GM23248 (cell line): Measurements from ENCODE around the gene BASP1. TPM values are rescaled to one million over a fixed set of nuclear protein-coding genes. Genes with fewer than 3 reads are reported as not detected.

Experiments used
- DNase-seq: peaks from one replicate; pipeline ENCODE4 v3.0.0-alpha.2; 2015
- H2AFZ ChIP-seq: fragments of 200-600 bp; sonication (generic); 2 replicates; pipeline ENCODE4 v1.6.1; 2016; ENCODE audit warnings: antibody characterized with exemption
- H3F3A ChIP-seq: fragments of 200-600 bp; sonication (generic); 2 replicates; pipeline ENCODE4 v1.6.1; 2016; ENCODE audit warnings: mild to moderate bottlenecking, antibody characterized with exemption, mixed run types; ENCODE audit not compliant: insufficient read depth
- H3K27ac ChIP-seq: fragments of 200-600 bp; sonication (generic); 2 replicates; pipeline ENCODE4 v1.5.1; 2016; ENCODE audit warnings: mild to moderate bottlenecking
- H3K27me3 ChIP-seq: fragments of 200-600 bp; sonication (generic); replicated peaks from 2 replicates; pipeline ENCODE4 v1.6.1; 2016; ENCODE audit warnings: mild to moderate bottlenecking; ENCODE audit not compliant: insufficient read depth
- H3K36me3 ChIP-seq: fragments of 200-600 bp; sonication (generic); 2 replicates; pipeline ENCODE4 v1.6.1; 2016; ENCODE audit warnings: low read depth, mild to moderate bottlenecking
- H3K4me1 ChIP-seq: fragments of 200-600 bp; sonication (generic); 2 replicates; pipeline ENCODE4 v1.6.1; 2016; ENCODE audit warnings: mild to moderate bottlenecking; ENCODE audit not compliant: insufficient read depth
- H3K4me2 ChIP-seq: fragments of 200-600 bp; sonication (generic); one replicate; pipeline ENCODE4 v1.6.1; 2016; ENCODE audit warnings: mild to moderate bottlenecking; ENCODE audit not compliant: unreplicated experiment
- H3K4me3 ChIP-seq: fragments of 200-600 bp; sonication (generic); 2 replicates; pipeline ENCODE4 v1.5.1; 2016; ENCODE audit warnings: mild to moderate bottlenecking
- H3K79me2 ChIP-seq: fragments of 200-600 bp; sonication (generic); 2 replicates; pipeline ENCODE4 v1.6.1; 2016; ENCODE audit warnings: mild to moderate bottlenecking; ENCODE audit not compliant: insufficient read depth
- H3K9ac ChIP-seq: fragments of 200-600 bp; sonication (generic); 2 replicates; pipeline ENCODE4 v1.6.1; 2016; ENCODE audit warnings: mild to moderate bottlenecking
- H3K9me2 ChIP-seq: fragments of 200-600 bp; sonication (generic); 2 replicates; pipeline ENCODE4 v1.6.1; 2016; ENCODE audit warnings: mixed run types, mild to moderate bottlenecking, moderate library complexity; ENCODE audit not compliant: insufficient read depth
- H3K9me3 ChIP-seq: fragments of 200-600 bp; sonication (generic); one replicate; pipeline ENCODE4 v1.6.1; 2017; ENCODE audit warnings: low read depth
- H4K20me1 ChIP-seq: fragments of 200-600 bp; sonication (generic); 2 replicates; pipeline ENCODE4 v1.6.0; 2016; ENCODE audit not compliant: insufficient read depth
- EZH2 ChIP-seq: fragments of 200-600 bp; sonication (generic); IDR thresholded peaks from 2 replicates; pipeline ENCODE4 v1.6.1; 2018; ENCODE audit warnings: antibody characterized with exemption, mild to moderate bottlenecking; ENCODE audit not compliant: insufficient read depth, poor library complexity, severe bottlenecking
- EZH2phosphoT487 ChIP-seq: fragments of 200-600 bp; sonication (generic); IDR thresholded peaks from 2 replicates; pipeline ENCODE4 v1.6.1; 2018; ENCODE audit warnings: antibody characterized with exemption, moderate library complexity, mild to moderate bottlenecking, low read depth; ENCODE audit not compliant: insufficient read depth
- WGBS, 2 experiments: methylation state at CpG; one replicate each; pipeline ENCODE4 v1.1.6; 2015 to 2017; ENCODE audit warnings: low lambda C conversion rate in 2 of 2, low coverage in 1 of 2; ENCODE audit errors: missing lambda C conversion rate in 2 of 2; 5-methylcytosine and 5-hydroxymethylcytosine counted together
- in situ Hi-C: fragments of 300-500 bp; cut with MboI; formaldehyde crosslinking; loops from 2 replicates; pipeline ENCODE4 v1.15.0; 2020
- polyA plus RNA-seq: library from polyadenylated mRNA; unstranded; fragments of >200 nt; fragmentation: Nextera tagmentation; extraction: Ambion mirVana; gene quantifications from 2 replicates; pipeline ENCODE4 v1.2.1, GENCODE V29; 2016
- total RNA-seq: library from RNA; depleted of rRNA; stranded (reverse); fragments of >200 nt; shearing (Covaris generic); gene quantifications from 2 replicates; pipeline ENCODE4 v1.2.3, GENCODE V29; 2014

The BASP1 gene
- total and polyA plus RNA-seq, 2 experiments from 2014 or later: 58.4 to 121 TPM

- peaks cover 48% of the 10 kb centered on the region for H3F3A ChIP-seq
- 61 to 64% methylated on average over 4 of the region's 4 CpGs for WGBS, 2 experiments
- peak overlapping the region; percentile 4; the same call in 1 of the 2 replicates for H2AFZ ChIP-seq
- H3K9me2 ChIP-seq: no peaks in the 10 kb centered on the region
- peak overlapping the region; percentile 55; the same call in 1 of the 2 replicates for H3K9ac ChIP-seq
- H3K9me3 ChIP-seq: no peaks in the 10 kb centered on the region
- H3K36me3 ChIP-seq: peaks cover 12% of the 10 kb centered on the region
- no peak for TF ChIP-seq EZH2phosphoT487
- no peak for TF ChIP-seq EZH2
- no peaks in the 10 kb centered on the region for H3K27me3 ChIP-seq
- peaks cover 100% of the 10 kb centered on the region for H3K79me2 ChIP-seq
- DNase-seq: no peak
- H3K4me1 ChIP-seq: peaks cover 43% of the 10 kb centered on the region
- H3K27ac ChIP-seq: peak overlapping the region; percentile 72
- H3K4me2 ChIP-seq: peak overlapping the region; percentile 67
- peaks cover 3% of the 10 kb centered on the region; the same call in 1 of the 2 replicates for H4K20me1 ChIP-seq
- in situ Hi-C loops: no loop called here
- no peak overlapping the region; the same call in 1 of the 2 replicates for H3K4me3 ChIP-seq
These were observed 11.9 kb downstream of the BASP1 start for GRCh38 chr5:17229313-17229712.

GRCh38 chr5:17230191-17230590 is 12.8 kb downstream of the BASP1 start:
- Histone ChIP-seq H3K9me2 (no peaks in the 10 kb centered on the region), H3F3A (peaks cover 45% of the 10 kb centered on the region), H3K4me3 (no peak overlapping the region), H3K4me2 (no peak overlapping the region), H3K79me2 (peaks cover 100% of the 10 kb centered on the region), H3K9me3 (no peaks in the 10 kb centered on the region), H3K27ac (no peak overlapping the region), H4K20me1 (peaks cover 3% of the 10 kb centered on the region; the same call in 1 of the 2 replicates), H3K27me3 (no peaks in the 10 kb centered on the region), H3K36me3 (peaks cover 12% of the 10 kb centered on the region), H3K9ac (no peak overlapping the region), H3K4me1 (peaks cover 35% of the 10 kb centered on the region), H2AFZ (no peak overlapping the region)
- in situ Hi-C loops: no loop called here
- no peak for DNase-seq
- TF ChIP-seq EZH2 (no peak), EZH2phosphoT487 (no peak)
- WGBS, 2 experiments: 75 to 90% methylated on average over 3 of the region's 3 CpGs

GRCh38 chr5:17230808-17231525 is 13.5 kb downstream of the BASP1 start:
- 75 to 87% methylated on average over 10 of the region's 10 CpGs for WGBS, 2 experiments
- H3K79me2 ChIP-seq: peaks cover 100% of the 10 kb centered on the region
- H4K20me1 ChIP-seq: peaks cover 3% of the 10 kb centered on the region; the same call in 1 of the 2 replicates

GRCh38 chr5:17232405-17232804 is 15.0 kb downstream of the BASP1 start:
- TF ChIP-seq EZH2 (no peak), EZH2phosphoT487 (no peak)
- WGBS, 2 experiments: 83 to 86% methylated on average over 9 of the region's 9 CpGs
- no peak overlapping the region for H2AFZ ChIP-seq
- no peaks in the 10 kb centered on the region for H3K9me3 ChIP-seq
- peaks cover 44% of the 10 kb centered on the region for H3F3A ChIP-seq
- no peak overlapping the region for H3K9ac ChIP-seq
- H3K4me1 ChIP-seq: peaks cover 36% of the 10 kb centered on the region
- DNase-seq: no peak
- no peak overlapping the region for H3K4me3 ChIP-seq
- no peak overlapping the region for H3K4me2 ChIP-seq
- H3K36me3 ChIP-seq: peaks cover 12% of the 10 kb centered on the region
- H3K27me3 ChIP-seq: no peaks in the 10 kb centered on the region
- peaks cover 3% of the 10 kb centered on the region; the same call in 1 of the 2 replicates for H4K20me1 ChIP-seq
- H3K9me2 ChIP-seq: no peaks in the 10 kb centered on the region
- in situ Hi-C loops: no loop called here
- H3K27ac ChIP-seq: no peak overlapping the region
- peaks cover 100% of the 10 kb centered on the region for H3K79me2 ChIP-seq

More at GRCh38 chr5:17230808-17231525, 13.5 kb downstream of the BASP1 start:
- no peak overlapping the region for H3K4me3 ChIP-seq
- H3F3A ChIP-seq: peaks cover 42% of the 10 kb centered on the region
- TF ChIP-seq EZH2: no peak
- TF ChIP-seq EZH2phosphoT487: no peak
- peaks cover 12% of the 10 kb centered on the region for H3K36me3 ChIP-seq
- H3K9me2 ChIP-seq: no peaks in the 10 kb centered on the region
- no peak overlapping the region for H2AFZ ChIP-seq
- no peaks in the 10 kb centered on the region for H3K9me3 ChIP-seq
- H3K9ac ChIP-seq: no peak overlapping the region
- peaks cover 32% of the 10 kb centered on the region for H3K4me1 ChIP-seq
- no peak for DNase-seq
- H3K27me3 ChIP-seq: no peaks in the 10 kb centered on the region
- no peak overlapping the region for H3K4me2 ChIP-seq
- in situ Hi-C loops: no loop called here
- no peak overlapping the region for H3K27ac ChIP-seq
